Large intestine (tissue), 12 donors: ENCODE data around the gene RAI2. TPM values are rescaled to one million over a fixed set of nuclear protein-coding genes. Genes with fewer than 3 reads are reported as not detected.
A peak's percentile ranks its signal among the peaks of the same experiment; 100 is the strongest.

Experiments used
- DNase-seq, 2 donors: peaks; one replicate each; pipeline versions ENCODE4 v3.0.0 to v3.0.0-alpha.2; 2013
- H3K27ac ChIP-seq: one replicate; pipeline ENCODE4 v1.5.1; 2013; ENCODE audit warnings: low read length
- H3K27me3 ChIP-seq: 2 replicates; pipeline ENCODE4 v1.6.1; 2013; ENCODE audit warnings: low read length; ENCODE audit not compliant: control insufficient read depth, insufficient read depth
- H3K36me3 ChIP-seq: 2 replicates; pipeline ENCODE4 v1.6.1; 2013; ENCODE audit warnings: low read length; ENCODE audit not compliant: control insufficient read depth, insufficient read depth
- H3K4me1 ChIP-seq: one replicate; pipeline ENCODE4 v1.6.1; 2013; ENCODE audit warnings: low read length; ENCODE audit not compliant: control insufficient read depth, insufficient read depth
- H3K4me3 ChIP-seq: one replicate; pipeline ENCODE4 v1.5.1; 2013; ENCODE audit warnings: low read length
- H3K9me3 ChIP-seq: one replicate; pipeline ENCODE4 v1.6.1; 2013; ENCODE audit warnings: mild to moderate bottlenecking, low read depth, low read length, moderate library complexity; ENCODE audit not compliant: control insufficient read depth
- WGBS: methylation state at CpG from one replicate; pipeline ENCODE4 v1.1.5; 2013; ENCODE audit warnings: low lambda C conversion rate; ENCODE audit not compliant: insufficient coverage; 5-methylcytosine and 5-hydroxymethylcytosine counted together
- long read RNA-seq, 11 donors: transcript quantifications; one replicate each; lab custom pipeline, GENCODE V29; 2026
- polyA plus RNA-seq: library from polyadenylated mRNA; unstranded; fragments of 120-200 nt; gene quantifications from one replicate; pipeline ENCODE4 v1.2.1, GENCODE V29; 2013

Gene RAI2
- 5.9 TPM for polyA plus RNA-seq
- long read RNA-seq, donor 1: 0 reads
- long read RNA-seq, donor 2, partial matches to known transcripts: 0 of 3 reads
- long read RNA-seq, donor 2, other reads (novel, unspliced or antisense): 0 of 3 reads
- long read RNA-seq, donor 3, partial matches to known transcripts: 0 of 9 reads
- long read RNA-seq, donor 3, other reads (novel, unspliced or antisense): 7 of 9 reads
- long read RNA-seq, donor 4, partial matches to known transcripts: 0 of 1 reads
- long read RNA-seq, donor 4, other reads (novel, unspliced or antisense): 0 of 1 reads
- long read RNA-seq, donor 5, partial matches to known transcripts: 0 of 2 reads
- long read RNA-seq, donor 5, other reads (novel, unspliced or antisense): 0 of 2 reads
- long read RNA-seq, donor 6: 0 reads
- long read RNA-seq, donor 7, partial matches to known transcripts: 0 of 2 reads
- long read RNA-seq, donor 7, other reads (novel, unspliced or antisense): 0 of 2 reads
- long read RNA-seq, donor 8, partial matches to known transcripts: 0 of 3 reads
- long read RNA-seq, donor 8, other reads (novel, unspliced or antisense): 0 of 3 reads
- long read RNA-seq, donor 9, partial matches to known transcripts: 0 of 2 reads
- long read RNA-seq, donor 9, other reads (novel, unspliced or antisense): 0 of 2 reads
- long read RNA-seq, donor 10, partial matches to known transcripts: 0 of 3 reads
- long read RNA-seq, donor 10, other reads (novel, unspliced or antisense): 0 of 3 reads
- long read RNA-seq, donor 11: 0 reads

- Histone ChIP-seq H3K27ac (no peak within 1 kb of the TSS), H3K9me3 (peaks cover 2% of the 10 kb centered on the region), H3K4me3 (peak within 1 kb of the TSS; percentile 45), H3K36me3 (no peaks in the 10 kb centered on the region), H3K4me1 (no peaks in the 10 kb centered on the region), H3K27me3 (peaks cover 18% of the 10 kb centered on the region)
- DNase-seq: peak; percentile 14 to 33
- no CpG with 5 or more reads among the region's 98 CpGs for WGBS
Measured at GRCh38 chrX:17860811-17861488, at the start of gene RAI2. RAI2 (minus strand) TSS chrX:17861298; CDS start chrX:17802010, 59,288 bp downstream.

- no peaks in the 10 kb centered on the region for H3K36me3 ChIP-seq
- H3K4me1 ChIP-seq: no peaks in the 10 kb centered on the region
- H3K4me3 ChIP-seq: no peak overlapping the region
- no peaks in the 10 kb centered on the region for H3K9me3 ChIP-seq
- 100% methylated on average over 1 of the region's 1 CpG for WGBS
- H3K27me3 ChIP-seq: no peaks in the 10 kb centered on the region
- no peak for DNase-seq
- H3K27ac ChIP-seq: no peak overlapping the region
Measured at GRCh38 chrX:17888421-17888820, 27.3 kb upstream of the RAI2 start.

GRCh38 chrX:17882680-17883079 lies 21.6 kb upstream of the RAI2 start:
- Histone ChIP-seq H3K4me1 (no peaks in the 10 kb centered on the region), H3K36me3 (no peaks in the 10 kb centered on the region)
- WGBS: no CpG with 5 or more reads among the region's 2 CpGs

GRCh38 chrX:17878028-17878670 lies 17.1 kb upstream of the RAI2 start:
- DNase-seq: no peak
- H3K36me3 ChIP-seq: no peaks in the 10 kb centered on the region
- WGBS: no CpG with 5 or more reads among the region's 2 CpGs
- H3K4me3 ChIP-seq: no peak overlapping the region
- H3K4me1 ChIP-seq: no peaks in the 10 kb centered on the region
- H3K27ac ChIP-seq: no peak overlapping the region
- H3K27me3 ChIP-seq: no peaks in the 10 kb centered on the region
- H3K9me3 ChIP-seq: no peaks in the 10 kb centered on the region

More at GRCh38 chrX:17882680-17883079, 21.6 kb upstream of the RAI2 start:
- no peak for DNase-seq
- Histone ChIP-seq H3K4me3 (no peak overlapping the region), H3K27ac (no peak overlapping the region), H3K27me3 (no peaks in the 10 kb centered on the region), H3K9me3 (no peaks in the 10 kb centered on the region)

GRCh38 chrX:17876135-17876534 lies 15.0 kb upstream of the RAI2 start:
- DNase-seq: no peak
- H3K27me3 ChIP-seq: no peaks in the 10 kb centered on the region
- no peaks in the 10 kb centered on the region for H3K4me1 ChIP-seq
- no peaks in the 10 kb centered on the region for H3K9me3 ChIP-seq
- H3K4me3 ChIP-seq: no peak overlapping the region
- H3K27ac ChIP-seq: no peak overlapping the region
- no peaks in the 10 kb centered on the region for H3K36me3 ChIP-seq

GRCh38 chrX:17869580-17869979 lies 8.5 kb upstream of the RAI2 start:
- H3K27ac ChIP-seq: no peak overlapping the region
- H3K27me3 ChIP-seq: no peaks in the 10 kb centered on the region
- no peaks in the 10 kb centered on the region for H3K36me3 ChIP-seq
- no CpG with 5 or more reads among the region's 2 CpGs for WGBS
- H3K4me1 ChIP-seq: no peaks in the 10 kb centered on the region
- DNase-seq: no peak
- H3K9me3 ChIP-seq: no peaks in the 10 kb centered on the region
- H3K4me3 ChIP-seq: no peak overlapping the region

GRCh38 chrX:17861489-17862011 lies 452 bp upstream of the RAI2 start:
- no CpG with 5 or more reads among the region's 15 CpGs for WGBS
- DNase-seq: no peak
- H3K27me3 ChIP-seq: peaks cover 18% of the 10 kb centered on the region

GRCh38 chrX:17860179-17860780 lies 818 bp downstream of the RAI2 start:
- no peak overlapping the region for H3K27ac ChIP-seq
- DNase-seq: peak in 1 of 2 donors; percentile 18
- WGBS: no CpG with 5 or more reads among the region's 53 CpGs
- peaks cover 18% of the 10 kb centered on the region for H3K27me3 ChIP-seq
- no peaks in the 10 kb centered on the region for H3K4me1 ChIP-seq
- H3K4me3 ChIP-seq: peak overlapping the region; percentile 45
- H3K9me3 ChIP-seq: peaks cover 2% of the 10 kb centered on the region
- H3K36me3 ChIP-seq: no peaks in the 10 kb centered on the region

More at GRCh38 chrX:17861489-17862011, 452 bp upstream of the RAI2 start:
- peaks cover 2% of the 10 kb centered on the region for H3K9me3 ChIP-seq
- no peak overlapping the region for H3K27ac ChIP-seq
- H3K36me3 ChIP-seq: no peaks in the 10 kb centered on the region
- H3K4me1 ChIP-seq: no peaks in the 10 kb centered on the region
- H3K4me3 ChIP-seq: peak overlapping the region; percentile 10

- Histone ChIP-seq H3K27ac (no peak overlapping the region), H3K4me3 (peak overlapping the region; percentile 45), H3K9me3 (peaks cover 2% of the 10 kb centered on the region), H3K36me3 (no peaks in the 10 kb centered on the region), H3K4me1 (no peaks in the 10 kb centered on the region), H3K27me3 (peaks cover 18% of the 10 kb centered on the region)
- no CpG with 5 or more reads among the region's 23 CpGs for WGBS
- DNase-seq: peak in 1 of 2 donors; percentile 22
Measured at GRCh38 chrX:17859609-17860178, 1.4 kb downstream of the RAI2 start.
